Activated CD4-positive, CD25-positive, alpha-beta regulatory T cell treated with anti-CD3 and anti-CD28 coated beads, Interleukin-2, amount 50 U/mL, for 72 hours (primary cell): Measurements from ENCODE around the gene PIN1.

ENCODE experiments used
- DNase-seq: peaks from one replicate; pipeline ENCODE4 v3.0.0; 2021

PIN1 gene

GRCh38 chr19:9857076-9857721 is 22.1 kb downstream of the PIN1 start:
- DNase-seq, result no peak

- DNase-seq, result no peak
Observed at GRCh38 chr19:9857920-9858746, 23.0 kb downstream of the PIN1 start.

GRCh38 chr19:9858766-9859165 is 23.6 kb downstream of the PIN1 start:
- no peak for DNase-seq

- no peak for DNase-seq
Observed at GRCh38 chr19:9860407-9860806, 25.3 kb downstream of the PIN1 start.

- no peak for DNase-seq
Observed at GRCh38 chr19:9861503-9861902, 26.4 kb downstream of the PIN1 start.

- DNase-seq, result no peak
Observed at GRCh38 chr19:9862938-9863337, 27.8 kb downstream of the PIN1 start.

- no peak for DNase-seq
Observed at GRCh38 chr19:9863759-9864158, 28.6 kb downstream of the PIN1 start.

GRCh38 chr19:9865732-9866501 is 30.8 kb downstream of the PIN1 start:
- no peak for DNase-seq

GRCh38 chr19:9868983-9869617 is 34.0 kb downstream of the PIN1 start:
- no peak for DNase-seq

GRCh38 chr19:9871626-9872338 is 36.7 kb downstream of the PIN1 start:
- DNase-seq, result no peak

GRCh38 chr19:9872618-9873242 is 37.6 kb downstream of the PIN1 start:
- DNase-seq, result no peak

- no peak for DNase-seq
Observed at GRCh38 chr19:9875031-9875627, 40.0 kb downstream of the PIN1 start.

- DNase-seq, result no peak
Observed at GRCh38 chr19:9875796-9876195, 40.7 kb downstream of the PIN1 start.

- no peak for DNase-seq
Observed at GRCh38 chr19:9877780-9878510, 42.8 kb downstream of the PIN1 start.

- DNase-seq, result no peak
Observed at GRCh38 chr19:9878511-9879196, 43.5 kb downstream of the PIN1 start.

GRCh38 chr19:9881720-9882119 is 46.6 kb downstream of the PIN1 start:
- no peak for DNase-seq

- DNase-seq, result no peak
Observed at GRCh38 chr19:9883231-9883758, 48.2 kb downstream of the PIN1 start.

- no peak for DNase-seq
Observed at GRCh38 chr19:9883764-9884163, 48.6 kb downstream of the PIN1 start.

- DNase-seq, result no peak
Observed at GRCh38 chr19:9885077-9885552, 50.0 kb downstream of the PIN1 start.
